OCI-LY3 (cell line): Measurements from ENCODE around the gene SNW1.

Source experiments
- CTCF ChIP-seq: fragments of 200-600, 300-600 bp; sonication (generic); IDR thresholded peaks from 2 replicates; pipeline ENCODE4 v1.5.1; 2014; ENCODE audit warnings: antibody characterized with exemption, low read length, low read depth
- EZH2phosphoT487 ChIP-seq: fragments of 200-600 bp; shearing (Covaris generic); IDR thresholded peaks from 2 replicates; pipeline ENCODE4 v1.6.1; 2018; ENCODE audit warnings: antibody characterized with exemption, mixed run types, low read depth

- TF ChIP-seq CTCF (peak; percentile 42), EZH2phosphoT487 (no peak)
Observed at GRCh38 chr14:77707355-77707723, 53.6 kb downstream of the SNW1 start.
